ENCODE measurements around the gene SEC23A.

SEC23A gene

GRCh38 chr14:38991299-38991698, 111.7 kb downstream of the SEC23A start:
- no peak for DNase-seq (ENCODE audit: low read depth)

- DNase-seq (ENCODE audit: low read depth) = no peak
Measured at GRCh38 chr14:38989922-38990546, 113.0 kb downstream of the SEC23A start.

- no peak for DNase-seq (ENCODE audit: low read depth)
Measured at GRCh38 chr14:38987781-38988180, 115.3 kb downstream of the SEC23A start.

- DNase-seq (ENCODE audit: low read depth) = no peak
Measured at GRCh38 chr14:38982837-38983236, 120.2 kb downstream of the SEC23A start.

GRCh38 chr14:38982278-38982677, 120.8 kb downstream of the SEC23A start:
- DNase-seq (ENCODE audit: low read depth) = no peak
